SW 1271 (cell line): ENCODE data around the gene LOXL4.

Source experiments
- DNase-seq, 2 experiments: peaks; one replicate each; lab custom pipeline; 2025; lab: John Stamatoyannopoulos, UW

The LOXL4 gene

GRCh38 chr10:98295401-98295811 is 27.4 kb upstream of the LOXL4 start:
- no peak for DNase-seq

DNA sequence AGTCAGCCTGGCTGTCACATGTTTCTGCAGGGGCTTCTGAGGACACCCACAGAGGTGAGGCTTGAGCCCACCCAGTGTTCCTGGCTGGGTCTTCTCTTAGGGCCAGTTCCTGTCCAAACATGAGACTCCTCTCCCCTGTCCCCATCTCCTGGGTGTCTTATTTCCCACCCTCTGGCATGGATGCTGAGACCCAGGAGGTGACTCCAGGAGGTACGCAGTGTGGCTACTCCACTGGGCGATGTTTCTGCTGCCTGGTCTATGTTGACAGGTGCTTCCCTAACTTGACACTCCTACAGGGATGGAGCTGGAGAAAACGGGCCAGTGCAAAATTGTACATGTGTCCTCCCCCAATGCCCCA is 26.3 kb upstream of the LOXL4 start:
- DNase-seq = no peak

DNA sequence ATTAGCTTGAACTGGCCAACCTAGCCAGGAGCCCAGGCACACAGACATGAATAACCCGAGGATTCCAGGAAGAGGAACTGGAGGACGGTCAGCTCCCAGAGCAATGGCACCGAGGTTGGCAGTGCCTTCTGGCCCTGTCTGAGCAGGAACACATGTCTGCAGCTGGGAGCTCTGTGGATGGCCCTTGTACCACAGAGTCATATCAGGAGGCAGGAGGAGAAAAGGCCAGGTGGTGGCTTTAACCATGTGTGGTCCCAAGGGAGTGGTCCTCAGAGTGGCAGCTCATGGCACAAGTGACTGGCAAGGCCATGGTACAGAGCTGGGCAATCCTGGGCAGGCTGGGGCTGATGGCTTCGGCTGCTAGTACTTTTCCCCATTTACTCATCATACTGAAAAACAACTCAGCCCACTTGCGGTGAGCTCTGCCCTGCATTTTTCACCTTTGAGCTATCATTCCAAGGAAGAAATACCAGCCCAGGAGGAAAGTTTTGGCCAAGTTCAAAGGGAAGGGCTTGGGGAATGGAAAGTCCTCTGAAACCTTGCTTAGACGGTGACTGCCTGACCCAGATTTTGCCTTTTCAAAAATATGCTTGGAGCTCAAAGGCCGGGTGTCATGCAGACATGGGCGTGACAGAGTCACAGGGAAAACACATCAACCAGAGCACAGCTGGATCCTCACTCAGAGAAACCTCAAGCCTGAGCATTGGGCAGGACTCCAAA is 25.7 kb upstream of the LOXL4 start:
- DNase-seq = no peak

DNA sequence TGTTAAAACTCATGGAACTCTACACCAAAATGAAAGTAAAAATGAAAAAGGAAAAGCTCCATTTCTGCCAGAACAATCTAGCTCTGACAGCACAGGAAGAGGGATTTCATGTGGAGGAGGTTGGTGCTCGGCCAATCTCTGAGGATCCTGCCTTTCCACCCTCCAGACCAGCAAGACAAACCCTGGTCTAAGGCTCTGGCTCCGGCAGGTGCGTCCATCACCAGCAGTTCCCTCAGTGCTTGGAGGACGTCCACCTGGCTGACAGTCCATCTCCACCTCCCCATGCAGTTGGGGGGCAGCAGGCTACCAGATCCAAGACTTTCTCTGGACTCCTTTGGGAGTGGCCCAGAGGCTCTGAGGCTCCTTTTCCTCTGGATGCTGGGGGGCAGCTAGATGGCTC is 25.0 kb upstream of the LOXL4 start:
- no peak for DNase-seq

DNA sequence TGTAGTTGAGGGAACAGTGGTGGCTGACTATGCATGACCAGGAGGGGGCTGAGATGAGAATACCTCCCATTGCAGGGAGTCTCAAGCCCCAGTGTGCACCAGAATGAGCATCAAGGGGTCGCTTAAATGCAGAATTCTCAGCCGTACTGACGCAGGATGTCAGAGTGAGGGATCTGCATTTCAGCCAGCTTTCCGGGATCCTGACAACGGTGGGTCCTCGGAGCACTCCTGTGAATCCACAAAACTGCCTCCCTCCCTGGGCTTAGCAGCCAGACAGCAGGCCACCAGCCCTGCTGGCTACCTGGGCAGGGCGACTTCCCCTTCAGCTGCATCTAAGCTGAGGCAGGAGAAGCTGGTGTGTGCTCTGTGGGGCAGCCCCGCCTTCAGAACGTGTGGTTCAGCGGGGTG is 21.8 kb upstream of the LOXL4 start:
- DNase-seq = no peak

DNA sequence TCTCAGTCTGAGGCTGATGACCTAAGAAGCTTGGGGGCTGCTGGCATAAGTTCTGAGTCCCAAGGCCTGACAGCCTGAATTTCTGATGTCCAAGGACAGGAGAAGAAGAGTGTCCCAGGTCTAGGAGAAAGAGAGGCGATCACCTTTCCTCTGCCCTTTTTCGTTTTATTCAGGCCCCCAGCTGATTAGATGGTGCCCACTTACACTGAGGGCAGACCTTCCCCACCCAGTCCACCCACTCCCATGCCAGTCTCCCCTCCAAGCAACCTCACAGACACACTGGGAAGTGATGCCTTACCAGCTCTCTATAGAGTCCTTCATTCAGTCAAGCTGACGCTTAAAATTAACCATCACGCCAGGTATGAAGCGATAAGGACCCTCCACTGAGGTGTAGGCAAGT is 19.3 kb upstream of the LOXL4 start:
- no peak for DNase-seq

DNA sequence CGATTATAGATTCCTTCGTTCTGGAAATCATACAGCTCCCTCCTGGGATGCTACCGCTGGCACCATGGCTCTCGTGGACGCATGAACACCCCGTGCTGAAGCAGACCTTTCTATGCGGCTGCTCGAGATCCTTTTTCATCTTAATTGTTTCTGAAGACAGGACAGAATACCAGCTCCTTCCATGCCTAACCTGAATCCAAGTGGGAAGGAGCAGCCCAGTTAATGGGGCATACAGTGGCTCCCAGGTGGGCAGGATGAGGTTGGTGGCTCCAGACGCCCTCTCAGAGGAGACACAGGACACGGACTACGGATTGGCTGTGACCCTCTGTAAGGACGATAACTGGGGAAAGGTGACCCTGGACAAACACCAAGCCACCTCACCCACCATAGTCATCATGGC is 18.4 kb upstream of the LOXL4 start:
- no peak for DNase-seq

DNA sequence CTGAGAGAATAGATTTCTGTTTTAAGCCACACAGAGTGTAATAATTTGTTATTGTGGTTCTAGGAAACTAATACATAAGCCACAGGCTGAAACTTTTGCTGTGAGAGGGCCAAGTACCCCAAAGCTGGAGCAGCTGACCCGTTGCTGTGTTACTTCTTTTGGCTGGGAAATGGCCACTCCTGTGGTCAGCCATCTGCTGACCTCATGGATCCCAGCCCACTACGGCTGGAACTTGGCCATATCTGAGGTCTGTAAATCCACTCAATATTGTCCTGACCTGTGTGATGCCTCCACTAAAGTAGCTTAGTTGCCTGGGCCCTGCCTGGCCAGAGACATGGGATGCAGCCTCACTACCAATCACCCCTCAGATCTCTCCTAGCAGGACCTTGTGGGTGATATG is 17.4 kb upstream of the LOXL4 start:
- DNase-seq = no peak

DNA sequence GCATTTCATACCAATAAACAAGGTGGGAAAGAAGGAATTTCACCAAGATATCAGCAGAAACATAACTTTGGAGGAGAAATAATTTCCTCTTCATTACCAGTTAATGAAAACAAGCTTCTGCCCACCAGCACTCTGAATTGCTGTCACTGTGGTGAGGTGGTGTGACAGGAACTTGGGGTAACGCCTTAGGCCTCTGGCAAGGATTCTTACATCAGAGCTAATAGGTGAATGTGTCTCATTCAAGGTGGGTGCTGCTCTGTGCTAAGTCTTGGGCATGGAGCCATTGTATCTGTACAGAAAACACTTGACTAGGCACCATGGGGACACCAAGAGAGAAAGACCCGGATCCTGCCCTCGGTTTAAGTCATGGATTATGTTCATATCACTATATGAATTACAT is 8.3 kb upstream of the LOXL4 start:
- no peak for DNase-seq

DNA sequence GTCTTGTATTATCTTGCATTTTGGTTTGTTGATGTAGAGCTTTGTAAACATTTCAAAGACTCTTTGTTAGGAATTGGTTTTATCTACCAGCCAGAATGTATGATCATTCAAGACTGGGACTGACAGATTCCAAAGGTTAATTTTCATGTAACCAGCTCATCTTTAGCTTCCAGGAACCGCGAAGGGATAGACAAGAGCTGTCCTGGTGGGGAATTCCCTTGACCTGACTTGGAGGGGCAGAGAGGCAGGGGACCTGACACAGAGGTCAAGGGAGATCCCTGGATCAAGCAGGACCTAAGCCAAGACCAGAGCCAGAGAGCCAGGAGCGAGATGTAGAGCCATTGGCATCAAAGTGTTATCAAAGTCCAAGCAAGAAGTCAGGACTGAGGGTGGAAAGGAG is 6.6 kb upstream of the LOXL4 start:
- no peak for DNase-seq

DNA sequence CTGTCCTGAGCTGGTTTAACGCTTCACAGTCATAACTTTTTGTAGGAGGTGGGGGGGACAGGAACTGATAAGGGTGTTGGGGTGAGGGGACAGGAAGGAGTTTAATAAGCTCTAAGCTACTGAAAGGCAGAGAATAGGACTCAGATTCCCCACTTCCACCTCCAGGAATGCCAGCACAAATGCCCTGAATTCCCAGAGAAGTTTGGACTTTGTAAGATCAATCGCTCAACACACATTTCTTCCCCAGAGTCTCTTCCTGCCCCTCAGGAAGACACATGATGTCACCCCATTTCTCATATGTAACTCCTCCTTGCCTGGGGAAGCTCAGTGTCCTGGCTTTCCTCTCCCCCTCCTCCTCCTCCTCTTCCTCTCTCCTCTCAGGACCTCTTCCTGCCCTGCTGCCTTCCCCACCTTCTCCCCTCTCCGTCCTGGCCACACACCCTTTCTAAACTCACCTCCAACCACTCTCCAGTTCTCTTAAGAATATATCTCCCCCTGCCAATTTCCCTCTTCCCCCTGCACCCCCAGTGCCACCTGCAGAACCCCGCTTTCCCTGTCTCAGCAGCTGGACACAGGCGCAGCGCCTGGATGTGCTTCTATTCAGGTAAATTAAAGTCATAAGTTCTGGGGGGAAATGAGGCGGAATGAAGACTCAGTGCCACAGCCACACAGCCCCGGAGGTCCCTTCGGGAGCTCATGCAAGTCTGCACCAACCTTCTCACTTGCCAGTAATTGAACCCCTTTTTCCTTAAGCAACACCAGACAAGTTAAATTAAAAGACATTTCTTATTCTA is 5.3 kb upstream of the LOXL4 start:
- DNase-seq = no peak

GRCh38 chr10:98272656-98273055 is 4.7 kb upstream of the LOXL4 start:
- no peak for DNase-seq

DNA sequence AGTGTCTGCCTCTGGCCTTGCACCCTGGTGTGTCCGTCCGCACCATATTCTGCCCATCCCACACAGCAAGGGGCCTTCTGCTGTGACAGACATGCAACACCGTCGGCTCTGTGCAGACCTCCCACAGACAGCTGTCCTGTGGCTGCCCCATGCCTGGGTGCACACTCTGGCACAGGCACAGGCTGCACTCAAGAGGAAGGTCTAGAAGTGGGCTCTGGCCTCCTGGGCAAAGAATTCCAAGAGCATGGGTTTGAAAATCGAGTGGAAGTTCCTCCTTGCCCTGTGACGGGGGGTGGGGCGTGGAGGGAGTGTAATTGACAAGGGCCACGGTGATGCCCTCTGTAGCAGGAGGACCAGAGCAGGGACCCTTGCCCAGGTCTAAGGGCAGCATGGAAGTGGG is 4.3 kb upstream of the LOXL4 start:
- no peak for DNase-seq

- DNase-seq = no peak
Measured at GRCh38 chr10:98270786-98271185, 2.8 kb upstream of the LOXL4 start.

- DNase-seq = no peak
Measured at GRCh38 chr10:98270073-98270740, 2.2 kb upstream of the LOXL4 start.

- peak; percentile 24 to 42 for DNase-seq
Measured at GRCh38 chr10:98269435-98269912, 1.5 kb upstream of the LOXL4 start.

DNA sequence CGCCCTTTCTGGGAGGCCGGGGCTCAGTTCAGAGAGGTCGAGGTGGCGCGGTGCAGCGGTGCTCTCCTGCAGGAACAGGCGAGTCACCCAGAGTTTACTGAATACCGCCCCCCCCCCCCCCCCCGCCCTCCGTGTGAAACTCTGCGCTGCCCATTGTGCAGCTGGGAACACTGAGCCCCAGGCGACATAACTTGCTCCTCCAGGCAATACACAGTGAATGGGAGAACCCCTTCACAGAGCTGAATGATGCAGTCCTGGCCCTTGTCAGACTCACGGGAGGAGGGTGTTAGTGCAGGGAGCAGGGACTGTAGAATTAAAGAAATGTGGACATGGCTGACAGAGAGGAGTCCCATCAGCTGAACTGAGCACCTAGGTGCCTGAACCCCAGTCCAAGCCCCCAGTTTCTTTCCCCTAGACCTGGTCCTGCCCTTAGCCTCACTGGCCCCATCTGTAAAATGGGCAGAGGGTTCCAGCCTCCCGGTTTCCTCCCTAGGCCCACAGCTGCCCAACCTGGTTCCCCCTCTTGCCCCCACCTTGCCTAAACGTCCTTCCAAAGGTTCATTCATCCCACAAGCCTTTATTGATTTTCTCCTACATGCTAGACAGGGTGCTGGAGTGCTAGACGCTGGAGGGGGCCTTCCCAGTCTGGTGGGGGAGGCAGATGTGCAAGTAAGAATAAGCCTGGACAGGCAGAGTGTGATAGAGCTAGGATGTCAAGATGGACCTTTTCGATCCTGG is 869 bp upstream of the LOXL4 start:
- no peak for DNase-seq

DNA sequence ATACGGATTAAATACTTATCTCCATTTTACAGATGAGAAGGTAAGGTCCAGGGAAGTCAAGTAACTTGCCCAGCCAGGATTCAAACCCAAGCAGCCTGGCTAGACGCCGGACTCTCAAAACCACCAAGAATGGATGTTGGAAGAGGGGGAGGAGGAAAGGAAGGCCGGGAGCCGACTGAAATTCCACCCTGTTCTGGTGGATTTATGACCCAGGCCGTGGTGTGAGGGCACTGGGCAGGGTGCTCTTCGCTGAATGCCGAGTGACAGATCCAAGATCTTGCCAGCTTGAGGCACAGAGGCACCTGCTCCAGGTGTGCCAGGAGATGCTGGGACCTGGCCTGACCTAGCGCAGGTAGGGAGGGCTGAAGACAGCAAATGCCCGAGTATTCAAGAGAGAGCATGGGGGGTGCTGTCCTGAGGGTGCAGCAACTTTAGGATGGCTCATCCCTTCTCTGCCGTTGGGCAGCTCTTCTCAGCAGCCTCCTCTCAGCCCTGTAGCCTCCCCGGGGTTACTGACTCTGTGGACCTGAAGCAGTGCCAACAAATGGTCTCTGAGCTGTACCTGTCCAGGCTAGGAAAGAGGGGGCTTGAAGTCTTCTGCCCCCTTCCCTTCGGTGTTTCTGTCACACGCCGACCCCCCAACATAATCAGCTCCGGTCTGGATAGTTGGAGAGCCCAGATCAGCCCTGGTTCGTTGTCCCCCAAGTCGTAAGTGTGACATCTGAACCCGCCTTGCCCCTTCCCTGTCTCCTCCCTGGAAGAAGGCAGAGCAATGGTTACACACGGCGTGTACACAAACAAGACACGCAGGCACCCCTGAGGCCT is 713 bp downstream of the LOXL4 start:
- DNase-seq = no peak

DNA sequence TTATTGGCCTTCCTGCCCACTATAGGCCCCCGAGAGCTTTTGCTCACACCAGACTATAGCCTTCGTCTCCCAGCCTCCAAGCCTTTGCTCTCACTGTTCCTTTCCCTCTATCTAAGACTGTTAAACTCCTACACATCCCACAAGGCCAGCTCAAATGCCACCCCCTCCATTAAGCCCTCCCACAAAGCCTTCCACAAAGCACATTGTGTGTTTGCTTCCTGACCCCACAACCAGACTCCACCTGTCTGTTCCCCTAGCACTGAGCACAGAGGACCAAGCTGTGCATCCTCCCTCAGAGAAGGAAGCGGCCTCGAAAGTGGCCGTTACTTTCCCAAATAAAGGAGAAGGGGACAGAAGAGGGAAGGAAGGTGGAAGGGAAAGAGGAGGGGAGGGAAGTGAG is 1.3 kb downstream of the LOXL4 start:
- no peak for DNase-seq

- DNase-seq = no peak
Measured at GRCh38 chr10:98265403-98266378, 2.3 kb downstream of the LOXL4 start.
